Uterus (tissue), 2 donors: ENCODE data around the gene UCKL1.

Source experiments
- POLR2A ChIP-seq, 2 donors: fragments of 450-650 bp; IDR thresholded peaks; one replicate each; pipeline ENCODE4 v1.6.1; 2016; ENCODE audit warnings: antibody characterized with exemption in 2 of 2, mild to moderate bottlenecking in 1 of 2, moderate library complexity in 1 of 2
- TF ChIP-seq, protein P1 (sequence below), 4 experiments: fragments of 200-600 bp in 2 of 4; fragments of 450-650 bp in 2 of 4; sonication (generic) in 2 of 4; IDR thresholded peaks; one replicate each; pipeline ENCODE4 v1.5.1; 2016 to 2019; ENCODE audit warnings: antibody characterized with exemption in 4 of 4, mild to moderate bottlenecking in 2 of 4, moderate library complexity in 1 of 4

GRCh38 chr20:63964412-63964811, 8.2 kb upstream of the UCKL1 start:
- TF ChIP-seq, protein P1, sequence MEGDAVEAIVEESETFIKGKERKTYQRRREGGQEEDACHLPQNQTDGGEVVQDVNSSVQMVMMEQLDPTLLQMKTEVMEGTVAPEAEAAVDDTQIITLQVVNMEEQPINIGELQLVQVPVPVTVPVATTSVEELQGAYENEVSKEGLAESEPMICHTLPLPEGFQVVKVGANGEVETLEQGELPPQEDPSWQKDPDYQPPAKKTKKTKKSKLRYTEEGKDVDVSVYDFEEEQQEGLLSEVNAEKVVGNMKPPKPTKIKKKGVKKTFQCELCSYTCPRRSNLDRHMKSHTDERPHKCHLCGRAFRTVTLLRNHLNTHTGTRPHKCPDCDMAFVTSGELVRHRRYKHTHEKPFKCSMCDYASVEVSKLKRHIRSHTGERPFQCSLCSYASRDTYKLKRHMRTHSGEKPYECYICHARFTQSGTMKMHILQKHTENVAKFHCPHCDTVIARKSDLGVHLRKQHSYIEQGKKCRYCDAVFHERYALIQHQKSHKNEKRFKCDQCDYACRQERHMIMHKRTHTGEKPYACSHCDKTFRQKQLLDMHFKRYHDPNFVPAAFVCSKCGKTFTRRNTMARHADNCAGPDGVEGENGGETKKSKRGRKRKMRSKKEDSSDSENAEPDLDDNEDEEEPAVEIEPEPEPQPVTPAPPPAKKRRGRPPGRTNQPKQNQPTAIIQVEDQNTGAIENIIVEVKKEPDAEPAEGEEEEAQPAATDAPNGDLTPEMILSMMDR (IDR thresholded peaks at IDR 0.05) = no peak
- TF ChIP-seq POLR2A (IDR thresholded peaks at IDR 0.05) = no peak
